Smooth muscle cell (in vitro differentiated cells): Measurements from ENCODE around the gene CDKN1A. TPM values are rescaled to one million over a fixed set of nuclear protein-coding genes. Genes with fewer than 3 reads are reported as not detected.

ENCODE experiments used
- DNase-seq: peaks from one replicate; lab custom pipeline; 2025; ENCODE audit not compliant: unreplicated experiment; lab: John Stamatoyannopoulos, UW
- H2AFZ ChIP-seq: fragments of 200-600 bp; sonication (generic); 2 replicates; pipeline ENCODE4 v1.6.0; 2016; ENCODE audit warnings: antibody characterized with exemption, low read depth, mild to moderate bottlenecking
- H3F3A ChIP-seq: fragments of 200-600 bp; sonication (generic); 2 replicates; pipeline ENCODE4 v1.6.0; 2017; ENCODE audit warnings: antibody characterized with exemption, low read depth
- H3K27ac ChIP-seq: fragments of 200-600 bp; sonication (generic); 2 replicates; pipeline ENCODE4 v1.5.1; 2016; ENCODE audit warnings: low read depth, mild to moderate bottlenecking
- H3K27me3 ChIP-seq: fragments of 200-600 bp; sonication (generic); 2 replicates; pipeline ENCODE4 v1.6.1; 2016; ENCODE audit warnings: low read depth, mild to moderate bottlenecking
- H3K36me3 ChIP-seq: fragments of 200-600 bp; sonication (generic); 2 replicates; pipeline ENCODE4 v1.5.1; 2016; ENCODE audit warnings: low read depth
- H3K4me1 ChIP-seq: fragments of 200-600 bp; sonication (generic); 2 replicates; pipeline ENCODE4 v1.5.1; 2016; ENCODE audit warnings: low read depth
- H3K4me2 ChIP-seq: fragments of 200-600 bp; sonication (generic); 2 replicates; pipeline ENCODE4 v1.6.0; 2016; ENCODE audit warnings: mild to moderate bottlenecking
- H3K4me3 ChIP-seq: fragments of 200-600 bp; sonication (generic); 2 replicates; pipeline ENCODE4 v1.5.1; 2016; ENCODE audit warnings: mild to moderate bottlenecking
- H3K79me2 ChIP-seq: fragments of 200-600 bp; sonication (generic); 2 replicates; pipeline ENCODE4 v1.6.0; 2016; ENCODE audit warnings: low read depth, mild to moderate bottlenecking
- H3K9ac ChIP-seq: fragments of 200-600 bp; sonication (generic); 2 replicates; pipeline ENCODE4 v1.6.0; 2016; ENCODE audit warnings: low read depth
- H3K9me3 ChIP-seq: fragments of 200-600 bp; sonication (generic); replicated peaks from 2 replicates; pipeline ENCODE4 v1.5.1; 2016; ENCODE audit warnings: low read depth
- H4K20me1 ChIP-seq: fragments of 200-600 bp; sonication (generic); 2 replicates; pipeline ENCODE4 v1.6.0; 2016; ENCODE audit warnings: low read depth
- WGBS: methylation state at CpG from one replicate; pipeline ENCODE4 v1.1.7; 2016; ENCODE audit warnings: low lambda C conversion rate; 5-methylcytosine and 5-hydroxymethylcytosine counted together
- polyA plus RNA-seq: library from polyadenylated mRNA; unstranded; fragments of >200 nt; fragmentation: Nextera tagmentation; extraction: Ambion mirVana; gene quantifications from 2 replicates; pipeline ENCODE4 v1.2.1, GENCODE V29; 2016
- total RNA-seq: library from RNA; depleted of rRNA; stranded (reverse); fragments of >200 nt; gene quantifications from 2 replicates; pipeline ENCODE4 v1.2.3, GENCODE V29; 2014
- TF ChIP-seq, protein P1 (sequence below): fragments of 200-600 bp; sonication (generic); IDR thresholded peaks from 2 replicates; pipeline ENCODE4 v1.5.1; 2017; ENCODE audit warnings: borderline replicate concordance, mild to moderate bottlenecking, antibody characterized with exemption; ENCODE audit not compliant: insufficient read depth, poor library complexity, severe bottlenecking

The CDKN1A gene
- total and polyA plus RNA-seq, 2 experiments from 2014 or later = 859 to 1,633 TPM

DNA sequence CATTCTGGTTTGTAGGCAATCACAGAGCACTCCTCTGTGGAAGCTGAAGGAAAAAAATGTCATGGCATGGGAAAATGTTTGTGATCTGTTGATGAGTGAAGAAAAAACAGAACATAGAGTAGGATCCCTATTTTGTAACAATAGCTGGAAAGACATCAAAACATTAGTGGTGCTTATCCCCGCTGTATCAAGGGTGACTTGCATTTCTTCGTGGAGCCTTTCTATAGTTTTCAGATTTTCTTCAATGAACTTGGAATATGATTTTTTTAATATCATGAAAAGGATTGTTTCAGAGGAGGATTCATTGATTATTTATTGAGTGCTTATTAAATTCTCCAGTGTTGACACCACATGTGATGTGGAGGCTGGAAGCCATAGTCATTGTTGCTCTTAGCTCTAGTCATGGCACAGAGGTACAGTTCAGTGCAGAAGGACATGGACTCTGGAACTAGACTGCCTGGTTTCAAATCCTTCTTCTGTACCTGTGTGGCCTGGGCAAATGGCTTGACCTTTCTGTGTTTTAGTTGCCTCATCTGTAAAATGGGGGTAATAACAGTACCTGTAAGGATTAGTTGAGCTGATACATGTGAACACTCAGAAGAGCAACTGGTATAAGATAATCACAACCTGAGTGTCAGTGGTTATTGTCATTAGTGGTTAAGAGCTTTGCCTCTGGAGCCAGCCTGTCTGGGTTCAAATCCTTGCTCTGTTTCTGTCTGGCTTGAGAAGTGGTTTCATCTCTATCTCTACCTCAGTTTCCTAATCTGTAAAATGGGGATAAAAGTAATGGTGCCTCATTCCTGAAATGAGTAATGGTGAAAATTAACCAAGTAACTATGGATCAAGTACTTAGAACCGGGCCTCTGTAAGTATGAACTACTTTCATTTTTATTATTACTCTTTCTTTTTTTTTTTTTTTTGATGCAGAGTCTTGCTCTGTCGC lies 14.7 kb upstream of the CDKN1A start:
- Histone ChIP-seq H3K27me3 (no peaks in the 10 kb centered on the region), H3K4me1 (peaks cover 26% of the 10 kb centered on the region), H2AFZ (no peak overlapping the region), H3K9ac (no peak overlapping the region), H3K79me2 (no peaks in the 10 kb centered on the region), H3K4me3 (no peak overlapping the region), H3K9me3 (no peaks in the 10 kb centered on the region), H3K27ac (no peak overlapping the region), H4K20me1 (no peaks in the 10 kb centered on the region), H3K36me3 (no peaks in the 10 kb centered on the region), H3F3A (peaks cover 8% of the 10 kb centered on the region), H3K4me2 (no peak overlapping the region)
- DNase-seq = no peak
- WGBS = 92% methylated on average over 4 of the region's 4 CpGs
- TF ChIP-seq, protein P1, sequence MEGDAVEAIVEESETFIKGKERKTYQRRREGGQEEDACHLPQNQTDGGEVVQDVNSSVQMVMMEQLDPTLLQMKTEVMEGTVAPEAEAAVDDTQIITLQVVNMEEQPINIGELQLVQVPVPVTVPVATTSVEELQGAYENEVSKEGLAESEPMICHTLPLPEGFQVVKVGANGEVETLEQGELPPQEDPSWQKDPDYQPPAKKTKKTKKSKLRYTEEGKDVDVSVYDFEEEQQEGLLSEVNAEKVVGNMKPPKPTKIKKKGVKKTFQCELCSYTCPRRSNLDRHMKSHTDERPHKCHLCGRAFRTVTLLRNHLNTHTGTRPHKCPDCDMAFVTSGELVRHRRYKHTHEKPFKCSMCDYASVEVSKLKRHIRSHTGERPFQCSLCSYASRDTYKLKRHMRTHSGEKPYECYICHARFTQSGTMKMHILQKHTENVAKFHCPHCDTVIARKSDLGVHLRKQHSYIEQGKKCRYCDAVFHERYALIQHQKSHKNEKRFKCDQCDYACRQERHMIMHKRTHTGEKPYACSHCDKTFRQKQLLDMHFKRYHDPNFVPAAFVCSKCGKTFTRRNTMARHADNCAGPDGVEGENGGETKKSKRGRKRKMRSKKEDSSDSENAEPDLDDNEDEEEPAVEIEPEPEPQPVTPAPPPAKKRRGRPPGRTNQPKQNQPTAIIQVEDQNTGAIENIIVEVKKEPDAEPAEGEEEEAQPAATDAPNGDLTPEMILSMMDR = no peak

DNA sequence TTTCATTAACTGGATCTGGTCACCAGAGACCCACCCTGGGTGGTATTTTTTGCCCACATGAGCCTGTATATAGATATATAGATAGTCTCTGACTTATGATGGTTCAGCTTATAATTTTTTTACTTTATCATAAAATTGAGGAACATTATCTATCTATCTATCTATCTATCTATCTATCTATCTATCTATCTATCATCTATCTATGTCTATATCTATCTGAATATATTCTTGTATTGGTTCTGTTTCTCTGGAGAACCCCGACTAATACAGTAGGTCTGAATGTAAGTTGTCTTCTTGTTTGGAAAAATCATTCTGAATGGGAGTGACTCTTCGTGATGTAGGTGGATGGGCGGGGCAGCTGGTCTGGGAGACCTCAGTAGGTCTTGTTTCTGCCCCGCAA lies 13.3 kb upstream of the CDKN1A start:
- H3K4me2 ChIP-seq = no peak overlapping the region
- H4K20me1 ChIP-seq = no peaks in the 10 kb centered on the region
- H3K9me3 ChIP-seq = no peaks in the 10 kb centered on the region
- peaks cover 8% of the 10 kb centered on the region for H3F3A ChIP-seq
- WGBS = 93% methylated on average over 4 of the region's 4 CpGs
- H3K4me3 ChIP-seq = no peak overlapping the region
- no peak overlapping the region for H3K27ac ChIP-seq
- no peak overlapping the region for H2AFZ ChIP-seq
- DNase-seq = no peak
- H3K36me3 ChIP-seq = no peaks in the 10 kb centered on the region
- no peaks in the 10 kb centered on the region for H3K79me2 ChIP-seq
- H3K9ac ChIP-seq = no peak overlapping the region
- TF ChIP-seq, protein P1 = no peak
- no peaks in the 10 kb centered on the region for H3K27me3 ChIP-seq
- peaks cover 34% of the 10 kb centered on the region for H3K4me1 ChIP-seq

DNA sequence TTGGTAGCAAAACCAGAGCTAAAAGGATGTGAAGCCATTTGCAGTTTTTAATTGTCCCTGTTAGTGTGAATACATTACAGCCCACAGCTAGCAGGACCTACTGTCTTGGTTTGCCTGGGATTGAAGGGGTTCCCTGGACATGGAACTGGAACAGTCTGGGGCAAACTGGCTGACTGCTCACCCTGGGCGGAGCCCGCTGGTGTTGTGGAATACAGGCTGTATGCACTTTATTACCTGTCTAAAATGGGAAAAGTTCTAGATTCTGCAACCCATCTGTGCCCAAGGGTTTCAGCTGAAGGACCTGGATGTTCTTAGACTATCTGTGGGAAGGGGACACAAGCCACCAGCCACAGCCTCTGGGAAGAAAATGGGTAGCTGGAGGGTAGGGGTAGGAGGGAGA lies 12.2 kb upstream of the CDKN1A start:
- peak overlapping the region; percentile 92 for H3K27ac ChIP-seq
- H3K4me1 ChIP-seq = peaks cover 34% of the 10 kb centered on the region
- H3F3A ChIP-seq = peaks cover 8% of the 10 kb centered on the region
- H3K4me3 ChIP-seq = no peak overlapping the region
- no peak overlapping the region for H2AFZ ChIP-seq
- TF ChIP-seq, protein P1 = no peak
- no peaks in the 10 kb centered on the region for H3K79me2 ChIP-seq
- peak overlapping the region; percentile 72 for H3K4me2 ChIP-seq
- H4K20me1 ChIP-seq = no peaks in the 10 kb centered on the region
- H3K9me3 ChIP-seq = no peaks in the 10 kb centered on the region
- no peaks in the 10 kb centered on the region for H3K36me3 ChIP-seq
- H3K9ac ChIP-seq = peak overlapping the region; percentile 66
- H3K27me3 ChIP-seq = no peaks in the 10 kb centered on the region
- 79% methylated on average over 2 of the region's 2 CpGs for WGBS
- no peak for DNase-seq
